ENCODE measurements around the gene ST7. TPM values are rescaled to one million over a fixed set of nuclear protein-coding genes. Genes with fewer than 3 reads are reported as not detected.

ST7 gene
- total and polyA plus RNA-seq, 2 of the 13 experiments (the other 11 are each of a cell fraction or from before 2014, with no cell fraction given), result 17.3 to 23.5 TPM

DNA sequence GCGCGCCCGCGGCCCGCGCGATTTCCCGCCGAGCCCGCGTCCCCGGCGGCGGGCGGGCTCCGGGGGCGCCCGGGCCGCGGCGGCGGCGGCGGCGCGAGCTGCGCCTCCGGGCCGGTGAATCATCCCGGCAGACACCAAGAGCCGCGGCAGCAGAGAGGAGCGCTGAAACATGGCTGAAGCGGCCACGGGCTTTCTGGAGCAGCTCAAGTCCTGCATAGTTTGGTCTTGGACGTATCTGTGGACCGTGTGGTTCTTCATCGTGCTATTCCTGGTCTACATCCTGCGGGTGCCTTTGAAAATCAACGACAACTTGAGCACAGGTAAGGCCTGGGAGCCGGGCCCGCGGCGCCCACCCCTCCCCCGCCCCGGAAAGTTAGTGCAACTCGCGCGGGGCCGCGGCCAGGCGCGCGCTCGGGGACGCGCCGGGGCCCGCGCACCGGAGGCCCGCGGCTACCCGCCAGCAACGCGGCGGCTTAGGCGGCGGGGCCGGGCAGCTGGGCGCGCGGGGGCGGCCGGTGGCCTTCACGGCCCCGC, at the start of gene ST7 (continued):
- TF ChIP-seq, protein P1, sequence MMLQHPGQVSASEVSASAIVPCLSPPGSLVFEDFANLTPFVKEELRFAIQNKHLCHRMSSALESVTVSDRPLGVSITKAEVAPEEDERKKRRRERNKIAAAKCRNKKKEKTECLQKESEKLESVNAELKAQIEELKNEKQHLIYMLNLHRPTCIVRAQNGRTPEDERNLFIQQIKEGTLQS (CRISPR knock-in tag; IDR thresholded peaks at IDR 0.05), result no peak
- TF ChIP-seq ELF3 (CRISPR knock-in tag; IDR thresholded peaks at IDR 0.05), result 0 out of 2 replicates have a peak, but pooled peaks have one; percentile 5
- TF ChIP-seq, protein P2, sequence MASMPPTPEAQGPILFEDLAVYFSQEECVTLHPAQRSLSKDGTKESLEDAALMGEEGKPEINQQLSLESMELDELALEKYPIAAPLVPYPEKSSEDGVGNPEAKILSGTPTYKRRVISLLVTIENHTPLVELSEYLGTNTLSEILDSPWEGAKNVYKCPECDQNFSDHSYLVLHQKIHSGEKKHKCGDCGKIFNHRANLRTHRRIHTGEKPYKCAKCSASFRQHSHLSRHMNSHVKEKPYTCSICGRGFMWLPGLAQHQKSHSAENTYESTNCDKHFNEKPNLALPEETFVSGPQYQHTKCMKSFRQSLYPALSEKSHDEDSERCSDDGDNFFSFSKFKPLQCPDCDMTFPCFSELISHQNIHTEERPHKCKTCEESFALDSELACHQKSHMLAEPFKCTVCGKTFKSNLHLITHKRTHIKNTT (CRISPR knock-in tag; IDR thresholded peaks at IDR 0.05), result no peak
- TF ChIP-seq KDM5B (CRISPR knock-in tag; IDR thresholded peaks at IDR 0.05; ENCODE audit: borderline replicate concordance), result no peak
- no peak for TF ChIP-seq XRCC5 (optimal IDR thresholded peaks at IDR 0.05; ENCODE audit: low read length)
- no peak for TF ChIP-seq ZNF484 (CRISPR knock-in tag; IDR thresholded peaks at IDR 0.05; ENCODE audit: borderline replicate concordance, low read depth)
- no peak for TF ChIP-seq RAD21 (CRISPR knock-in tag; IDR thresholded peaks at IDR 0.05)
- no peak for TF ChIP-seq ZNF773 (CRISPR knock-in tag; IDR thresholded peaks at IDR 0.05; ENCODE audit: borderline replicate concordance)
- TF ChIP-seq ELF4 (CRISPR knock-in tag; IDR thresholded peaks at IDR 0.05; ENCODE audit: borderline replicate concordance), result no peak
- TF ChIP-seq SOX13 (IDR thresholded peaks at IDR 0.05), result no peak
- TF ChIP-seq SOX13 (CRISPR knock-in tag; conservative IDR thresholded peaks at IDR 0.05 in 1 of 2, IDR thresholded peaks at IDR 0.05 in 1 of 2), result no peak
- TF ChIP-seq FOXA1 (IDR thresholded peaks at IDR 0.05), result no peak
- no peak for TF ChIP-seq FOXA1 (CRISPR knock-in tag; IDR thresholded peaks at IDR 0.05)
- TF ChIP-seq ATM (IDR thresholded peaks at IDR 0.05; ENCODE audit: borderline replicate concordance), result no peak
- TF ChIP-seq, protein P3, sequence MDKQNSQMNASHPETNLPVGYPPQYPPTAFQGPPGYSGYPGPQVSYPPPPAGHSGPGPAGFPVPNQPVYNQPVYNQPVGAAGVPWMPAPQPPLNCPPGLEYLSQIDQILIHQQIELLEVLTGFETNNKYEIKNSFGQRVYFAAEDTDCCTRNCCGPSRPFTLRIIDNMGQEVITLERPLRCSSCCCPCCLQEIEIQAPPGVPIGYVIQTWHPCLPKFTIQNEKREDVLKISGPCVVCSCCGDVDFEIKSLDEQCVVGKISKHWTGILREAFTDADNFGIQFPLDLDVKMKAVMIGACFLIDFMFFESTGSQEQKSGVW (CRISPR knock-in tag; IDR thresholded peaks at IDR 0.05; ENCODE audit: borderline replicate concordance), result no peak
- TF ChIP-seq NFYC (CRISPR knock-in tag; IDR thresholded peaks at IDR 0.05), result no peak
- TF ChIP-seq, protein P4, sequence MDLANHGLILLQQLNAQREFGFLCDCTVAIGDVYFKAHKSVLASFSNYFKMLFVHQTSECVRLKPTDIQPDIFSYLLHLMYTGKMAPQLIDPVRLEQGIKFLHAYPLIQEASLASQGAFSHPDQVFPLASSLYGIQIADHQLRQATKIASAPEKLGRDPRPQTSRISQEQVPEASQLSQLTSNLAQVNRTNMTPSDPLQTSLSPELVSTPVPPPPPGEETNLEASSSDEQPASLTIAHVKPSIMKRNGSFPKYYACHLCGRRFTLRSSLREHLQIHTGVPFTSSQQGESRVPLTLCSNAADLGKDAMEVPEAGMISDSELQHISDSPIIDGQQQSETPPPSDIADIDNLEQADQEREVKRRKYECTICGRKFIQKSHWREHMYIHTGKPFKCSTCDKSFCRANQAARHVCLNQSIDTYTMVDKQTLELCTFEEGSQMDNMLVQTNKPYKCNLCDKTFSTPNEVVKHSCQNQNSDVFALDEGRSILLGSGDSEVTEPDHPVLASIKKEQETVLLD (CRISPR knock-in tag; IDR thresholded peaks at IDR 0.05; ENCODE audit: low read depth), result peak; percentile 58; the same call in 1 of the 2 replicates
- TF ChIP-seq TP53 (CRISPR knock-in tag; conservative IDR thresholded peaks at IDR 0.05), result no peak
- TF ChIP-seq, protein P5, sequence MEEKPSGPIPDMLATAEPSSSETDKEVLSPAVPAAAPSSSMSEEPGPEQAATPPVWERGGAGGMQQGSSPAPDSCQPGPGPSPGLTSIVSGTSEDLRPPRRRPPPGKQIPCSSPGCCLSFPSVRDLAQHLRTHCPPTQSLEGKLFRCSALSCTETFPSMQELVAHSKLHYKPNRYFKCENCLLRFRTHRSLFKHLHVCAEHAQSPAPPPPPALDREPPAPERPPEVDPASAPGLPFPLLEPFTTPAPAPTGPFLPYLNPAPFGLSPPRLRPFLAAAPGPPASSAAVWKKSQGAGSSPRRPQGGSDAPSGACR (CRISPR knock-in tag; IDR thresholded peaks at IDR 0.05), result no peak
- TF ChIP-seq, protein P6, sequence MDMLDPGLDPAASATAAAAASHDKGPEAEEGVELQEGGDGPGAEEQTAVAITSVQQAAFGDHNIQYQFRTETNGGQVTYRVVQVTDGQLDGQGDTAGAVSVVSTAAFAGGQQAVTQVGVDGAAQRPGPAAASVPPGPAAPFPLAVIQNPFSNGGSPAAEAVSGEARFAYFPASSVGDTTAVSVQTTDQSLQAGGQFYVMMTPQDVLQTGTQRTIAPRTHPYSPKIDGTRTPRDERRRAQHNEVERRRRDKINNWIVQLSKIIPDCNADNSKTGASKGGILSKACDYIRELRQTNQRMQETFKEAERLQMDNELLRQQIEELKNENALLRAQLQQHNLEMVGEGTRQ (IDR thresholded peaks at IDR 0.05; ENCODE audit: low read depth, low read length), result no peak
- TF ChIP-seq, protein P6 (CRISPR knock-in tag; IDR thresholded peaks at IDR 0.05; ENCODE audit: borderline replicate concordance), result no peak
- TF ChIP-seq, protein P7, sequence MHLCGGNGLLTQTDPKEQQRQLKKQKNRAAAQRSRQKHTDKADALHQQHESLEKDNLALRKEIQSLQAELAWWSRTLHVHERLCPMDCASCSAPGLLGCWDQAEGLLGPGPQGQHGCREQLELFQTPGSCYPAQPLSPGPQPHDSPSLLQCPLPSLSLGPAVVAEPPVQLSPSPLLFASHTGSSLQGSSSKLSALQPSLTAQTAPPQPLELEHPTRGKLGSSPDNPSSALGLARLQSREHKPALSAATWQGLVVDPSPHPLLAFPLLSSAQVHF (CRISPR knock-in tag; IDR thresholded peaks at IDR 0.05), result no peak
- TF ChIP-seq FOXK1 (CRISPR knock-in tag; IDR thresholded peaks at IDR 0.05; ENCODE audit: borderline replicate concordance, low read depth), result no peak
